Measurements from ENCODE around the gene RRAS2.
"Not testable (repeated sequence)": the region's sequence is repeated elsewhere in the genome, so short reads cannot be mapped to it uniquely, and the experiment has no call there.

Gene RRAS2

DNA sequence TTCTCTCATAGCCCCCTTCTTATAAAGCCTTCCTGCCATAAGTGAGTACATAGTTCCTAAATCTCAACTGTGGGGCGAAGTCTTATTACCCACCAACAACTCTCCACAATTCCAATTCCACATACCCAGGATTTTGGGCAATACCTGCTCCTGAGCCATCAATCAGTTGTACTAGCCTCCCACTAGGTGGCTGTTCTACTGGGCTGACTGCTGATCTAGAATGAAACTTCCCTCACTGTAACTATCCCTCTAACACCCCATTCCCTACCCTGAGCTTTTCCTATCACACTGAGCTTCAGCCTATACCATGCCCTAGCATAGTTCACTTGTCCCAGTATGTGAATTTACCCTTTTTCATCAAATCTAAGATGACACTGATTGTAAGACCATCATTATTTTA lies 52.5 kb downstream of the RRAS2 start:
- no peak for DNase-seq (ENCODE audit: low spot score)

- DNase-seq (ENCODE audit: low spot score), result no peak
These were observed 53.3 kb downstream of the RRAS2 start for GRCh38 chr11:14305649-14306048.

DNA sequence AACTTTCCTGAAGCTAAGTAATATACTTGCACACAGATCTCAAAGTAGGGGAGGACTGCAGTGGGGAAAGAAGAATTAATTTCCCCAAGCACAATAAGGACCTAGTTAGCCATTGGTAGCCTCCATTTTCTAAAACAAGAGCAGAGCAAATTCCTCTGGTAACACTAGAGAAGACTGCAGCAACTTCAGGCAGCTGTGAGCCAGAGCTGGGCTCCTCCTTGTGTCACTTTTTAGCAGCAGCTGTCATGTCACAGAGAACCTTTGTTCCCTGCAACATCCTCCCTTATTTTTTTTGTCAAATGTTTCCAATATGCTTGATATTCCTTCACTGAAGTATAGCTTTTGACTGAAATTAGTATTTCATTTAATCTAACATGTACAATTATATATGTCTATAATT lies 54.4 kb downstream of the RRAS2 start:
- no peak for DNase-seq (ENCODE audit: low spot score)

- DNase-seq (ENCODE audit: low spot score), result peak; percentile 76
These were observed 58.2 kb downstream of the RRAS2 start for GRCh38 chr11:14300661-14301304.

GRCh38 chr11:14299921-14300320 lies 59.1 kb downstream of the RRAS2 start:
- DNase-seq (ENCODE audit: low spot score), result no peak

- DNase-seq (ENCODE audit: low spot score), result no peak
These were observed 68.6 kb downstream of the RRAS2 start for GRCh38 chr11:14290422-14290821.

DNA sequence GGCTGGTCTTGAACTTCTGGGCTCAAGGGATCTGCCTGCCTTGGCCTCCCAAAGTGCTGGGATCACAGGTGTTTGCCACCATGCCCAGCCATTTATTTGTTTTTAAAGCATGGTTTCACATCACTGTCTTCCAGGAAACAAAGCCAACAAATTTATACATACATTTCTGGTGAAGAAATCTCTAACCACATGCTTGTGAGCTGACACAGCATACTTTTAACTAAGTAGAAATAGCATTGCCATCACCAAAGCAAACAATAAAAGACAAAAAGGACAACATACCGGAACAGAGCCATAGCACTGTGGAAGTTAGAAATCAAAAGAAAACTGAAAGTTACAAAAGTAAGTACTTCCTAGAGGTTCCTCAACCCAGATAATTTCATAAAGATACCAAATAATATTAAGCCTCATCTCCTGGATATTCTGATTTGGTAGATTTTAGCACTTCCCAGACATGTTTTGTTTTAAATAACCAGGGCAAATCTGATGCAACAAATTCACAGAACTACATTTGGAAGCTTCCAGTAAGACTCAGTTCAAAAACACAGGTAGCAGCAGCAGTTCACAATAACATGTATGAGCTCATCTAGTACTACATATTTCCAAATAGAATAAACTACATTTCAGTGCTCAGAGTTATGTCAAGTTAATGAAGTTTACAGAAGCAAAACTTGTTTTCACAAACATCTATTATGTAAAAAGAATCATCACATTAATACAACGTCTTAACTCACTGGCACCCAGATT lies 70.6 kb downstream of the RRAS2 start:
- peak; percentile 65 for DNase-seq (ENCODE audit: low spot score)

DNA sequence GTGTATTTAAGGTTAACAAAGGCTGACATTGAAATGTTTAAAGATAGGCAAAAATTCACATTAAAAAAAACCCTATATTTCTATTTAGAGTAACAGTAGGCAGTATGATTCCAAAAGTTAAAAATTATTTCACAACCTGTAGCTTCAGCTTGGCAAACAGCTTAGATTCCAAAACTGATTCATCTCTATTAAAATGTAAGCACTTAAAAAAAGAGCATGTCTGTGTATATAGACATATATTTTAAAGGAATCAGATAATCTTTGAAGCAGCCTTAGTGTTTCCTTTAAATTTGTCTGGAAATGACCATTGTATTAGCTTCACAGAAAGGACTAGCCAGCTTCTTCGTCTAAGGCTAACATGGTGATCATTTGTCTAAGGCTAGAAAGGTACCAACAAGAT lies 80.1 kb downstream of the RRAS2 start:
- DNase-seq (ENCODE audit: low spot score), result not testable (repeated sequence)

GRCh38 chr11:14275076-14275475 lies 83.9 kb downstream of the RRAS2 start:
- DNase-seq (ENCODE audit: low spot score), result no peak

- no peak for DNase-seq (ENCODE audit: low spot score)
These were observed 85.1 kb downstream of the RRAS2 start for GRCh38 chr11:14273895-14274294.

- DNase-seq (ENCODE audit: low spot score), result no peak
These were observed 88.1 kb downstream of the RRAS2 start for GRCh38 chr11:14270690-14271542.

DNA sequence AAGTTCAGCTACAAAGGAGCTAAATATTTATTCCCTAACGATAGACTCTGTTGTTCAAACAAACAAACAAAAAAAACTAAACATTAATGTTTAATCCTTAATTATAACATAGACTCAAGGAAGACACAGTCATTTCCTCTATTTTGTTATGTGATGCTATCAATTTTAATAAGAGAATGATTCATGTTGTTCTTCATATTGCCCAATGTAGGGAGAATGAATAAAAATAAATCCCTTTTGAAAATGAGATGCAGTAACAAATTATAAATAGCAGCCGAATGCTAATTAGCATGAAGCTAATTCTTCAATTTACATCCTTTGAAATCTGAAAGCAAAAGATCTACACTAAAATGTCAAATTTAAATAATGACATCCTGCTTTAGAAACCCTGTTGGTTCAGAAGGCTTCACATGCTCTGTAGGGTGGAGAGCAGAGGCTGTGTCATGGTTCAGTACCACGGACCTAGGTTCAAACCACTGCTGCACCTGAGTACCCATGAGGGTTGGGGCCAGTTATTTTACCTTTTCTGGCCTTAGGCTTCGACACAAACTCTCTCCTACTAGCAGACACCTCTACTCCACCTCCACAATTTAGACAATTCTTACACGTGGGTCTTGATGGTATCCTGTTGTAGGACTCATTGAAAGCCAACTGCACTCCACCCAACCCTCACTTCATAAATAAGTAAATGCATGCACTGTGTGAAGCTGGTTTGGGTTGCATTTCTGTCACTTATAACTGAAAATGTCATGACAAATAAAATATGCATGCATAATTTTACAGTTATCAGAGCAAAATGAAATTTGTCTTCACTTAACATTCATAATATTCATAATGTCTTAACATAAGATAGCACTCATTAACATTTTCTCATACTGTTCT lies 89.0 kb downstream of the RRAS2 start:
- DNase-seq (ENCODE audit: low spot score), result no peak

GRCh38 chr11:14267861-14268635 lies 90.9 kb downstream of the RRAS2 start:
- DNase-seq (ENCODE audit: low spot score), result no peak

GRCh38 chr11:14266622-14267021 lies 92.4 kb downstream of the RRAS2 start:
- DNase-seq (ENCODE audit: low spot score), result no peak

GRCh38 chr11:14264966-14265365 lies 94.0 kb downstream of the RRAS2 start:
- no peak for DNase-seq (ENCODE audit: low spot score)

- no peak for DNase-seq (ENCODE audit: low spot score)
These were observed 96.6 kb downstream of the RRAS2 start for GRCh38 chr11:14262271-14262846.

- DNase-seq (ENCODE audit: low spot score), result no peak
These were observed 97.9 kb downstream of the RRAS2 start for GRCh38 chr11:14261066-14261465.

DNA sequence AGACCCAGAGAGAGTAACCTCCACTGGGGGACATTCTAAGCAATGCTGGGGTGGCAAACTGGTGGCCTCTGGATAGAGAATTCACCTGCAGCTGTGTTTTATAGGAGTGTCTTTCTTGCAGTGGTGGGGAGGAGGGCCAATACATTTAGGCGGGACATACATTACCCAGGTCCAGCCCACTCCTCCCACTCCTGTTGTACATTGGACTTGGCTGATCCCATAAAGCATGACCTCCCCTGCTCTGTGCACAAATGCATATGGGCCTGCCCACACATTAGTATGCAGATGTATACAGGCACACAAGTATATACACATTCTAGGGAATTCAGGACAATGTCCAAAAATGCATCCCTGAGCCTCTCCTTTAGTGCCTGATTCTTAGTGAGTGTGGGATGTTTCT lies 99.1 kb downstream of the RRAS2 start:
- DNase-seq (ENCODE audit: low spot score), result no peak

GRCh38 chr11:14259186-14259784 lies 99.7 kb downstream of the RRAS2 start:
- no peak for DNase-seq (ENCODE audit: low spot score)

DNA sequence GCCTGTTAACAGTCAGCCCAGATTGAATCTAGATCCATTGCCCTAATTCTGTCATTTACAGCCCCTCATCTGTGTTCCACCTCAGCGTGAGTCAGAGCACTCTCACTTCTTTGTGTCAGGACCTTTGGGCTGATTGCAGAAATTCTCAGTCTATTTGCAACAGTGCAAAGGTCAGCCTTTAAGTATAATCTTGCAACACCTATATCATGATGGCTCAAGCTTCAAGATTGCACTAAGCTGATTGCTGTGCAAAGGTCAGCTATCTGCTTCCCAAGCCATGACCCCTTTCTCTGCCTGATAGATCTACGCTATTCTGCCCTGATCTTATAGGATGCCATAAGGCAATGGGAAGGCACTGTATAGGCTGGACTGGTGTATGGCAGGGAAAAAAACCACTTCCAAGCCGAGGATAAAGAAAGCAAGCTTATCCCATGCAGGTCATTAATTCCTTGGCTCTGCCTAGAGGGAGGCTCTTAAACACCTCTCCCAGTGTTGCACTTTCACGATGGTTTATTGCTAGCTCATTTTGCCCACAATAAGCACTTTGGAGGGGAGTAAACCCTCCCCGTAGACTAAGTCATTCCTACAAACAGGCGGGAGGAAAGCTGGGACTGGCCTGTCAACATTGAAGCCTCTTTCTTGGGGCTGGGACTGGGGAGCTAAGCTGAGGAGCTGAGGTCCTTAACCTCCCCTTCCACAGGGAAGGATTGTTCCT lies 100.6 kb downstream of the RRAS2 start:
- DNase-seq (ENCODE audit: low spot score), result no peak

All from GM03348 (cell line).